ENCODE data around the gene CCDC71. TPM values are rescaled to one million over a fixed set of nuclear protein-coding genes. Genes with fewer than 3 reads are reported as not detected.

The CCDC71 gene
- polyA plus RNA-seq, 3 donors: 1.0 to 11.2 (median 1.2) TPM

DNA sequence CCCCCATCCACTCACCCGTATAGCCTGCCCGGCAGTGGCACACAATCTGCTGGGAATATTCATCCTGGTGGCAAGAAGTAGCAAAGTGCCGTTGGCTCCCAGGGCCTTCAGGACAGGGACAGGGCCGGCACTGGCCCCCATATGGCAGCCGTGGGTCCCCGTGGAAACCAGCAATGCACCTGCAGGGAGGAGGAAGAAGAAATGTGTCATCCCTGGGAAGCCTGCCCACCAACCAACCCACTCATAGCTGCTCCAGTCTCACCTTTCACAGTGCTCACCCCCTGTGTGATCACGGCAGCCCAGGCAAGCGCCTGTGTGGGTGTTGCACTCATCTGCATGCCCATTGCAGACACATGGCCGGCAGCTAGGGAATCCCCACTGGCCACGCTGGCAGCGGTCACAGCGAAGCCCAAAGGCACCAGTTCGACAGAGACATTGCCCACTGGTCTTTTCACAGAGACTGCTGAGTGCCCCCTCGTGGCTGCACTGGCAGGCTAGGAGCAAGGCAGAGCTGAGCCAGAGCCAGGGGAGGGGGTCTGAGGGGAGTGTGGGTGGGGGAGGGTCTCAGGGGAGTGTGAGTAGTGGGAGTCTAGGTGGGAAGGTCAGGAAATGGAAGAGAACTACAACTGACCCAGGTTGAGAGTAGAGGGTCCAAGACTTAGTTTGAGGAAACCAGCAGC is 41.0 kb downstream of the CCDC71 start:
- DNase-seq: no peak
- H3K36me3 Mint-ChIP-seq: peaks cover 0 to 2% of the 10 kb centered on the region in 2 donors
- Histone ChIP-seq H3K9ac (ENCODE audit: insufficient read depth, low read length, poor library complexity, severe bottlenecking) (no peak overlapping the region), H3K4me2 (replicated peaks; ENCODE audit: extremely low read depth, low read length, poor library complexity, severe bottlenecking) (no peak overlapping the region), H3K4me3 (replicated peaks in 1 of 3; ENCODE audit: low read depth in 2 of 3, low read length in 3 of 3) (no peak overlapping the region), H3K36me3 (replicated peaks in 1 of 2; ENCODE audit: control insufficient read depth in 1 of 2, insufficient read depth in 2 of 2, low read length in 2 of 2) (no peaks in the 10 kb centered on the region), H3K9me3 (replicated peaks in 1 of 2; ENCODE audit: control insufficient read depth in 1 of 2, insufficient read depth in 1 of 2, low read length in 2 of 2) (no peaks in the 10 kb centered on the region), H3K4me1 (ENCODE audit: control insufficient read depth in 1 of 2, insufficient read depth in 2 of 2, low read length in 2 of 2) (peaks cover 6 to 10% of the 10 kb centered on the region in 2 donors), H4K20me1 (ENCODE audit: insufficient read depth, low read length) (no peaks in the 10 kb centered on the region), H3K27ac (ENCODE audit: low read depth in 1 of 2, low read length in 2 of 2) (no peak overlapping the region), H2AFZ (ENCODE audit: insufficient read depth, low read depth, low read length, poor library complexity, severe bottlenecking) (no peak overlapping the region), H3K27me3 (ENCODE audit: control insufficient read depth in 2 of 2, insufficient read depth in 2 of 2, low read length in 2 of 2) (no peaks in the 10 kb centered on the region), H3K79me2 (ENCODE audit: insufficient read depth, low read length) (peaks cover 4% of the 10 kb centered on the region)
- H3K4me1 Mint-ChIP-seq: peaks cover under 1% of the 10 kb centered on the region
- intact Hi-C loops (cut with micrococcal nuclease): no loop called here
- H3K4me3 Mint-ChIP-seq: no peak overlapping the region
- no peaks in the 10 kb centered on the region for H3K27me3 Mint-ChIP-seq (ENCODE audit: low read depth in 3 of 3)
- H3K27ac Mint-ChIP-seq: peak overlapping the region in 1 of 7 donors; percentile 25
- TF ChIP-seq, protein P1, sequence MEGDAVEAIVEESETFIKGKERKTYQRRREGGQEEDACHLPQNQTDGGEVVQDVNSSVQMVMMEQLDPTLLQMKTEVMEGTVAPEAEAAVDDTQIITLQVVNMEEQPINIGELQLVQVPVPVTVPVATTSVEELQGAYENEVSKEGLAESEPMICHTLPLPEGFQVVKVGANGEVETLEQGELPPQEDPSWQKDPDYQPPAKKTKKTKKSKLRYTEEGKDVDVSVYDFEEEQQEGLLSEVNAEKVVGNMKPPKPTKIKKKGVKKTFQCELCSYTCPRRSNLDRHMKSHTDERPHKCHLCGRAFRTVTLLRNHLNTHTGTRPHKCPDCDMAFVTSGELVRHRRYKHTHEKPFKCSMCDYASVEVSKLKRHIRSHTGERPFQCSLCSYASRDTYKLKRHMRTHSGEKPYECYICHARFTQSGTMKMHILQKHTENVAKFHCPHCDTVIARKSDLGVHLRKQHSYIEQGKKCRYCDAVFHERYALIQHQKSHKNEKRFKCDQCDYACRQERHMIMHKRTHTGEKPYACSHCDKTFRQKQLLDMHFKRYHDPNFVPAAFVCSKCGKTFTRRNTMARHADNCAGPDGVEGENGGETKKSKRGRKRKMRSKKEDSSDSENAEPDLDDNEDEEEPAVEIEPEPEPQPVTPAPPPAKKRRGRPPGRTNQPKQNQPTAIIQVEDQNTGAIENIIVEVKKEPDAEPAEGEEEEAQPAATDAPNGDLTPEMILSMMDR (IDR thresholded peaks at IDR 0.05): no peak
- 90% methylated on average over 12 of the region's 14 CpGs for WGBS (ENCODE audit: insufficient coverage)
- H3K9me3 Mint-ChIP-seq: peaks cover 0 to 1% (median 0%) of the 10 kb centered on the region in 7 donors

DNA sequence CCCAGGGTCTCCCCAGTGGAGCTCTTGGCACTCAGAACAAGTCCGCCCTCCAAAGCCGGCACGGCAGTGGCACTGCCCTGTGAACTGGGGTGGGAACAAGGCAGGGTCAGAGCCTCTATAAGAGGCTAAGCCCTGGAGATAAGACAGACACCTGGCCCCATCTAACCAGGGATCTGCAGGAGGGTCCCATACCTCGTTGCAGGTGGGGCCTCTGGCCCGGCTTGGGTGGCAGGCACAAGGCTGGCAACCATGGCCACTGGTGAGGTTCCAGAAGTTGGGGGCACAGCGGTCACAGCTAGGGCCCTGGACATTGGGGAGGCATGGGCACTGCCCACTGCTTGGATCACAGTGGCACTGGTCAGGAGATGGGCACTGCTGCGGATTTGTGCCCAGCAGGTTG is 41.9 kb downstream of the CCDC71 start:
- Mint-ChIP-seq H3K36me3 (no peaks in the 10 kb centered on the region), H3K4me3 (no peak overlapping the region), H3K27ac (no peak overlapping the region), H3K9me3 (no peaks in the 10 kb centered on the region), H3K4me1 (peaks cover 10% of the 10 kb centered on the region), H3K27me3 (ENCODE audit: low read depth in 3 of 3) (no peaks in the 10 kb centered on the region)
- Histone ChIP-seq H3K4me2 (replicated peaks; ENCODE audit: extremely low read depth, low read length, poor library complexity, severe bottlenecking) (no peak overlapping the region), H3K9me3 (replicated peaks in 1 of 2; ENCODE audit: control insufficient read depth in 1 of 2, insufficient read depth in 1 of 2, low read length in 2 of 2) (no peaks in the 10 kb centered on the region), H3K4me3 (replicated peaks in 1 of 3; ENCODE audit: low read depth in 2 of 3, low read length in 3 of 3) (no peak overlapping the region), H3K27ac (ENCODE audit: low read depth in 1 of 2, low read length in 2 of 2) (no peak overlapping the region), H3K4me1 (ENCODE audit: control insufficient read depth in 1 of 2, insufficient read depth in 2 of 2, low read length in 2 of 2) (peaks cover 16 to 19% of the 10 kb centered on the region in 2 donors), H3K36me3 (replicated peaks in 1 of 2; ENCODE audit: control insufficient read depth in 1 of 2, insufficient read depth in 2 of 2, low read length in 2 of 2) (peaks cover 0 to 2% of the 10 kb centered on the region in 2 donors), H3K27me3 (ENCODE audit: control insufficient read depth in 2 of 2, insufficient read depth in 2 of 2, low read length in 2 of 2) (no peaks in the 10 kb centered on the region), H3K9ac (ENCODE audit: insufficient read depth, low read length, poor library complexity, severe bottlenecking) (no peak overlapping the region), H4K20me1 (ENCODE audit: insufficient read depth, low read length) (no peaks in the 10 kb centered on the region), H3K79me2 (ENCODE audit: insufficient read depth, low read length) (peaks cover 13% of the 10 kb centered on the region), H2AFZ (ENCODE audit: insufficient read depth, low read depth, low read length, poor library complexity, severe bottlenecking) (no peak overlapping the region)
- intact Hi-C loops (cut with micrococcal nuclease): no loop called here
- DNase-seq: no peak
- 96% methylated on average over 7 of the region's 7 CpGs for WGBS (ENCODE audit: insufficient coverage)
- TF ChIP-seq, protein P1 (IDR thresholded peaks at IDR 0.05): no peak

Measured in CD14-positive monocyte (primary cell).